OCI-LY3 (cell line): ENCODE data around the gene ERC2.

Experiments
- H2AFZ ChIP-seq: fragments of 200-600, 300-600 bp; shearing (Covaris generic); 2 replicates; pipeline ENCODE4 v1.6.0; 2014; ENCODE audit warnings: antibody characterized with exemption, low read depth, low read length
- H3K27ac ChIP-seq: fragments of 200-600, 300-600 bp; sonication (generic); 2 replicates; pipeline ENCODE4 v1.5.1; 2014; ENCODE audit warnings: mild to moderate bottlenecking, low read length, moderate library complexity, mixed read lengths
- H3K27me3 ChIP-seq: fragments of 200-600, 300-600 bp; sonication (generic); 2 replicates; pipeline ENCODE4 v1.6.1; 2014; ENCODE audit warnings: low read depth, low read length, mixed read lengths
- H3K36me3 ChIP-seq: fragments of 200-600, 300-600 bp; sonication (generic); replicated peaks from 2 replicates; pipeline ENCODE3; 2014; ENCODE audit warnings: low read depth, low read length, mixed read lengths
- H3K4me1 ChIP-seq: fragments of 300-600, 200-600 bp; sonication (generic); 2 replicates; pipeline ENCODE4 v1.6.1; 2014; ENCODE audit warnings: low read length, mixed read lengths
- H3K4me2 ChIP-seq: fragments of 200-600, 300-600 bp; sonication (generic); 2 replicates; pipeline ENCODE4 v1.6.1; 2014; ENCODE audit warnings: low read length, mixed read lengths
- H3K4me3 ChIP-seq: fragments of 300-600, 200-600 bp; sonication (generic); 2 replicates; pipeline ENCODE4 v1.5.1; 2014; ENCODE audit warnings: antibody characterized with exemption, mild to moderate bottlenecking, low read length, moderate library complexity
- H3K79me2 ChIP-seq: fragments of 300-600, 200-600 bp; shearing (Covaris generic); 2 replicates; pipeline ENCODE4 v1.6.1; 2014; ENCODE audit warnings: mild to moderate bottlenecking, low read length, mixed read lengths
- H3K9ac ChIP-seq: fragments of 300-600, 200-600 bp; shearing (Covaris generic); 2 replicates; pipeline ENCODE4 v1.6.0; 2014; ENCODE audit warnings: mild to moderate bottlenecking, low read length, moderate library complexity
- H3K9me3 ChIP-seq: fragments of 200-600, 300-600 bp; shearing (Covaris generic); 2 replicates; pipeline ENCODE4 v1.6.1; 2014; ENCODE audit warnings: low read length, mixed read lengths; ENCODE audit not compliant: insufficient read depth
- H4K20me1 ChIP-seq: fragments of 200-600, 300-600 bp; sonication (generic); 2 replicates; pipeline ENCODE4 v1.6.1; 2016; ENCODE audit warnings: low read length, mixed read lengths; ENCODE audit not compliant: insufficient read depth
- EZH2phosphoT487 ChIP-seq: fragments of 200-600 bp; shearing (Covaris generic); IDR thresholded peaks from 2 replicates; pipeline ENCODE4 v1.6.1; 2018; ENCODE audit warnings: antibody characterized with exemption, mixed run types, low read depth
- TF ChIP-seq, protein P1 (sequence below): fragments of 200-600, 300-600 bp; sonication (generic); IDR thresholded peaks from 2 replicates; pipeline ENCODE4 v1.5.1; 2014; ENCODE audit warnings: antibody characterized with exemption, low read length, low read depth

ERC2 gene

DNA sequence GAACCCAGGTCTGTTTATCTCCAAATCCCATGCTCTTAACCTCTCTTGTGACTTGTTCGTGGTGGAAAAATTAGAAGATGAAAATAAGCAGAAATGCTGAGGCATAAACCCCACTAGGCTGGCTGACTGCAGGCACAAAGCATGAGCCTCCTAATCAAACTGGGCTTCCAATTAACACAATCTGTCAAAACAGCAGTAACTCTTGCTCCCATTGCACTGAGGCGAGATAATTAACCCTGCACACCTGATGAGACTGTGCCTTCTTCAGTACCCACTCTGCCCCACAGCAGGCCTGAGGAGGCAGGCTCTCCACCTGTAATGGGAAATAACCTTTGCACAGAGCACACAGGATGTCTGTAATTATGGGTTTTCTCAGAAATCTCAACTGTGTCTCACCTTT, 696.8 kb downstream of the ERC2 start:
- Histone ChIP-seq H3K4me3 (no peak overlapping the region), H4K20me1 (no peaks in the 10 kb centered on the region), H3K4me1 (no peaks in the 10 kb centered on the region), H3K9ac (no peak overlapping the region), H3K4me2 (no peak overlapping the region), H3K27me3 (no peaks in the 10 kb centered on the region), H3K9me3 (no peaks in the 10 kb centered on the region), H3K79me2 (no peaks in the 10 kb centered on the region), H3K27ac (no peak overlapping the region), H2AFZ (no peak overlapping the region), H3K36me3 (no peaks in the 10 kb centered on the region)
- TF ChIP-seq, protein P1, sequence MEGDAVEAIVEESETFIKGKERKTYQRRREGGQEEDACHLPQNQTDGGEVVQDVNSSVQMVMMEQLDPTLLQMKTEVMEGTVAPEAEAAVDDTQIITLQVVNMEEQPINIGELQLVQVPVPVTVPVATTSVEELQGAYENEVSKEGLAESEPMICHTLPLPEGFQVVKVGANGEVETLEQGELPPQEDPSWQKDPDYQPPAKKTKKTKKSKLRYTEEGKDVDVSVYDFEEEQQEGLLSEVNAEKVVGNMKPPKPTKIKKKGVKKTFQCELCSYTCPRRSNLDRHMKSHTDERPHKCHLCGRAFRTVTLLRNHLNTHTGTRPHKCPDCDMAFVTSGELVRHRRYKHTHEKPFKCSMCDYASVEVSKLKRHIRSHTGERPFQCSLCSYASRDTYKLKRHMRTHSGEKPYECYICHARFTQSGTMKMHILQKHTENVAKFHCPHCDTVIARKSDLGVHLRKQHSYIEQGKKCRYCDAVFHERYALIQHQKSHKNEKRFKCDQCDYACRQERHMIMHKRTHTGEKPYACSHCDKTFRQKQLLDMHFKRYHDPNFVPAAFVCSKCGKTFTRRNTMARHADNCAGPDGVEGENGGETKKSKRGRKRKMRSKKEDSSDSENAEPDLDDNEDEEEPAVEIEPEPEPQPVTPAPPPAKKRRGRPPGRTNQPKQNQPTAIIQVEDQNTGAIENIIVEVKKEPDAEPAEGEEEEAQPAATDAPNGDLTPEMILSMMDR = no peak
- TF ChIP-seq EZH2phosphoT487 = no peak

DNA sequence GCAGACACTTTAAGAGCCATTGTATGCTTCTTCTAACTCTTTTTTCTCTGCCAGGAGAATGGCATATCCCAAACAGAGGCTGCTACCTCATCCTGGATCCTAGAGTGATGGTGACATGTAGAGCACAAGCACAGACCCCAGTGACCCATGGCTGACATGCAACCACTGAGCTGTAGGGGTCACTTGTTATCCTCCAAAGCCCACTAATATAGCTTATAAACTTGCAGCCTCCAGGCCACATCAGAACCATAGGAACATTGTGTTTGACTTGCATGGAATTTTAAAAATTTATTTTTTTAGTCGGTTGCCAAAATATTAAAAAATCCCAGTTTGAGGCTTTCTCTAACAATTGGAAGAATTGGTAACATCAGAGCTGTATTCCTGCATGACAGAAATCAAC, 698.2 kb downstream of the ERC2 start:
- TF ChIP-seq, protein P1 = no peak
- TF ChIP-seq EZH2phosphoT487 = no peak
- Histone ChIP-seq H3K9me3 (no peaks in the 10 kb centered on the region), H3K36me3 (no peaks in the 10 kb centered on the region), H3K4me3 (no peak overlapping the region), H4K20me1 (no peaks in the 10 kb centered on the region), H3K27ac (no peak overlapping the region), H3K27me3 (no peaks in the 10 kb centered on the region), H3K4me1 (no peaks in the 10 kb centered on the region), H3K4me2 (no peak overlapping the region), H3K9ac (no peak overlapping the region), H2AFZ (no peak overlapping the region), H3K79me2 (no peaks in the 10 kb centered on the region)

DNA sequence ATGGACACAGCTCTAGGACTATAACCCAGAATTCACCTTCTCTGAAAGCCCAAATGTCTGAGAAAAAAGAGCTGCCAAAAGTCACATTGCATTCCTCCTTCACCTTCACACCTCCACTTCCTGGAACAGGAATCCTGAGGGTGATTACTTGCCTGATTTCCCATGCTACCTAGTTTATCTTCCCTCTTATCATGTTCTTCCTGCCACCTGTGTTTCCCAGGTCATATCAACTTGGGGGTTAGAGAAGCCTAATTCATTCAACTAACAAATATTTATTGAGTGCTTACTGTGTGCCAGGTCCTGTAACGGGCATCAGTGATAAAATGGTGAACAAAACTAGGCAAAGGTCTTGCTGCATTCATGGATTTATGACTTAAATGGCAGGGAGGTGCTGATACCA, 701.5 kb downstream of the ERC2 start:
- Histone ChIP-seq H3K4me1 (no peaks in the 10 kb centered on the region), H2AFZ (no peak overlapping the region), H3K36me3 (no peaks in the 10 kb centered on the region), H3K27me3 (no peaks in the 10 kb centered on the region), H3K4me2 (no peak overlapping the region), H4K20me1 (no peaks in the 10 kb centered on the region), H3K27ac (no peak overlapping the region), H3K79me2 (no peaks in the 10 kb centered on the region), H3K9me3 (no peaks in the 10 kb centered on the region), H3K9ac (no peak overlapping the region), H3K4me3 (no peak overlapping the region)
- TF ChIP-seq EZH2phosphoT487 = no peak
- TF ChIP-seq, protein P1 = no peak

DNA sequence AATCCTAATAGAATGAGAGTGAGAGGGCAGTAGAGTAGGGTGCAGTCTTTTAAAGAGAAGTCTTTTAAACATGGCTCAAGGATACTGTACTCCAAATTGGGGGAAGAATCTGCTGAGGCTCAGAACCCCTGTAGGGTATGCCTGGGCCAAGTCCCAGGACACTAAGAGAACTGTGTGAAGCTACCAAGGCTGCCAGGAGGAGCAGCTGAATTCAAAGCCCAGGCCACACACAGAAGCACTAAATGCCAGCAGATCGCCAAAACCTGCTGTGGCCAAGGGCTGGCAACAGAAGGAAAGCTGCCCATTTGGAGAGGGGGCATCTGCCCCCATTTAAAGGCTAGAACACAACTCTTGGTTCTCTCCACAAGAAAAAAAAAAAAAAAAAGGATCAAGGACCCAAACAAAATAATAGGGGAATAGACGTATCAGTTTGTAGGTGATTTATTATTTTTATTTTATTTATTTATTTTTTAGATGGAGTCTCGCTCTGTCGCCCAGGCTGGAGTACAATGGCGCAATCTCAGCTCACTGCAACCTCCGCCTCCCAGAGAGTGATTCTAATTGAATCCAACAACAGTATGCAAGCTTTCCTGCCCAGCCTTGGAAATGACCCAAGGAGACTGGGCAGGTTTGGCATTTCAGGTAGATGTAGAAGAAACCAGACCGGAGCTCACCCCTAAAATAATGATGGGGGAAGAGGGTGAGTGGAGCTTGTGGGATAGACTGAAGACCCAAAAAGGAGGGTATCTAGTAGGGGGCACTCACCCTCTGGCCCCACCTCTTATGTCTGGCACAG, 702.2 kb downstream of the ERC2 start:
- TF ChIP-seq EZH2phosphoT487 = no peak
- Histone ChIP-seq H3K9ac (no peak overlapping the region), H3K4me2 (no peak overlapping the region), H3K9me3 (no peaks in the 10 kb centered on the region), H3K4me1 (no peaks in the 10 kb centered on the region), H2AFZ (no peak overlapping the region), H3K4me3 (no peak overlapping the region), H3K27ac (no peak overlapping the region), H3K36me3 (no peaks in the 10 kb centered on the region), H4K20me1 (no peaks in the 10 kb centered on the region), H3K79me2 (no peaks in the 10 kb centered on the region), H3K27me3 (no peaks in the 10 kb centered on the region)
